Measurements from ENCODE around the gene NPY5R.

The NPY5R gene

GRCh38 chr4:163398238-163398637 lies 54.5 kb downstream of the NPY5R start:
- in situ Hi-C loops (cut with MboI; ENCODE audit: low sequenced_read_pairs): no loop called here
- Histone ChIP-seq H3K4me3 (no peak overlapping the region), H3K36me3 (replicated peaks) (no peaks in the 10 kb centered on the region; the same call in 1 of the 2 replicates), H3K4me1 (no peaks in the 10 kb centered on the region), H3K27me3 (ENCODE audit: low read depth) (no peaks in the 10 kb centered on the region), H3K9me3 (no peaks in the 10 kb centered on the region)
- DNase-seq (ENCODE audit: low spot score in 2 of 2): no peak

GRCh38 chr4:163400911-163401310 lies 57.2 kb downstream of the NPY5R start:
- Histone ChIP-seq H3K4me1 (no peaks in the 10 kb centered on the region; the same call in 1 of the 2 replicates), H3K4me3 (no peak overlapping the region), H3K9me3 (no peaks in the 10 kb centered on the region), H3K27me3 (ENCODE audit: low read depth) (no peaks in the 10 kb centered on the region), H3K36me3 (replicated peaks) (no peaks in the 10 kb centered on the region)
- in situ Hi-C loops (cut with MboI; ENCODE audit: low sequenced_read_pairs): no loop called here
- no peak for DNase-seq (ENCODE audit: low spot score in 2 of 2)

All from HAP-1 (cell line).